PC-9 (cell line): ENCODE measurements around the gene ARHGEF37. TPM values are rescaled to one million over a fixed set of nuclear protein-coding genes. Genes with fewer than 3 reads are reported as not detected.

Source experiments
- BruUV-seq: library from RNA; stranded (reverse); fragments of 400-500 nt; replicated peaks from 2 replicates; lab custom pipeline; 2021; lab: Mats Ljungman, UMichigan
- CTCF ChIA-PET: fragments of 300-600 bp; sonication (Branson Sonifier 250); formaldehyde crosslinking; loops from one replicate; lab custom pipeline; 2022; ENCODE audit warnings: antibody characterized with exemption; lab: Charles Lee
- POLR2A ChIA-PET: fragments of 300-600 bp; sonication (Branson Sonifier 250); formaldehyde crosslinking; loops from one replicate; lab custom pipeline; 2022; ENCODE audit warnings: antibody characterized with exemption; ENCODE audit not compliant: unreplicated experiment; lab: Charles Lee
- DNase-seq, 2 experiments: peaks; one replicate each; pipeline versions ENCODE4 v3.0.0 to v3.0.0-alpha.2; 2015 to 2022; ENCODE audit warnings: mixed read lengths in 1 of 2
- H2AFZ ChIP-seq: fragments of 200-600 bp; sonication (generic); 2 replicates; pipeline ENCODE4 v1.8.1; 2017; ENCODE audit warnings: antibody characterized with exemption
- H3F3A ChIP-seq: fragments of 200-600 bp; sonication (generic); 2 replicates; pipeline ENCODE4 v1.8.1; 2017; ENCODE audit warnings: antibody characterized with exemption, mild to moderate bottlenecking, low read depth; ENCODE audit not compliant: insufficient read depth
- H3K27ac ChIP-seq: fragments of 200-600 bp; sonication (generic); 2 replicates; pipeline ENCODE4 v1.6.1; 2016; ENCODE audit warnings: mixed run types
- H3K27me3 ChIP-seq: fragments of 200-600 bp; sonication (generic); 2 replicates; pipeline ENCODE4 v1.6.1; 2016; ENCODE audit warnings: low read depth, mixed run types; ENCODE audit not compliant: insufficient read depth
- H3K36me3 ChIP-seq: fragments of 200-600 bp; sonication (generic); 2 replicates; pipeline ENCODE4 v1.6.1; 2016; ENCODE audit warnings: low read depth, mixed run types
- H3K4me1 ChIP-seq: fragments of 200-600 bp; sonication (generic); replicated peaks from 2 replicates; pipeline ENCODE4 v1.6.1; 2016; ENCODE audit warnings: mixed run types; ENCODE audit not compliant: insufficient read depth
- H3K4me2 ChIP-seq: fragments of 200-600 bp; sonication (generic); 2 replicates; pipeline ENCODE4 v1.6.1; 2017; ENCODE audit warnings: mixed run types
- H3K4me3 ChIP-seq: fragments of 200-600 bp; sonication (generic); 2 replicates; pipeline ENCODE4 v1.6.1; 2016; ENCODE audit warnings: mixed run types
- H3K79me2 ChIP-seq: fragments of 200-600 bp; sonication (generic); 2 replicates; pipeline ENCODE4 v1.6.1; 2017; ENCODE audit warnings: low read depth, mixed run types
- H3K9me2 ChIP-seq: fragments of 200-600 bp; sonication (generic); 2 replicates; pipeline ENCODE4 v1.8.1; 2017; ENCODE audit warnings: mild to moderate bottlenecking; ENCODE audit not compliant: insufficient read depth
- H3K9me3 ChIP-seq: fragments of 200-600 bp; sonication (generic); 2 replicates; pipeline ENCODE4 v1.8.1; 2016; ENCODE audit warnings: low read depth; ENCODE audit not compliant: insufficient read depth
- H4K20me1 ChIP-seq: fragments of 200-600 bp; sonication (generic); 2 replicates; pipeline ENCODE4 v1.8.1; 2017; ENCODE audit not compliant: insufficient read depth
- CTCF ChIP-seq: fragments of 200-600 bp; sonication (generic); conservative IDR thresholded peaks from 2 replicates; pipeline ENCODE4 v1.6.1; 2017; ENCODE audit warnings: mixed run types, antibody characterized with exemption, mild to moderate bottlenecking, moderate library complexity
- EZH2 ChIP-seq: fragments of 200-600 bp; sonication (generic); IDR thresholded peaks from 2 replicates; pipeline ENCODE4 v1.8.0; 2017; ENCODE audit warnings: antibody characterized with exemption, low read depth
- intact Hi-C: fragments of 100-400 bp; cut with micrococcal nuclease; formaldehyde crosslinking; loops from one replicate; pipeline ENCODE4 v1.10.0; 2022; ENCODE audit not compliant: unreplicated experiment
- total RNA-seq: library from RNA; stranded (reverse); gene quantifications from 2 replicates; pipeline ENCODE4 v1.2.3, GENCODE V29; 2021

ARHGEF37 gene
- total RNA-seq, 1 experiment from 2014 or later = 5.5 TPM

GRCh38 chr5:149581931-149582768, 852 bp downstream of the ARHGEF37 start:
- intact Hi-C loops = loop anchor here (1.0 kb wide), 1 partner anchor 36 kb away; no protein-coding TSS in a partner anchor
- Histone ChIP-seq H3K9me3 (peaks cover 6% of the 10 kb centered on the region; the same call in 1 of the 2 replicates), H3K4me1 (peaks cover 27% of the 10 kb centered on the region), H4K20me1 (no peaks in the 10 kb centered on the region), H3K9me2 (no peaks in the 10 kb centered on the region), H3K27me3 (no peaks in the 10 kb centered on the region), H2AFZ (peak overlapping the region; percentile 81; the same call in 1 of the 2 replicates), H3F3A (peaks cover 22% of the 10 kb centered on the region), H3K27ac (0 out of 2 replicates have a peak overlapping the region, but pooled peaks have one; percentile 26), H3K4me3 (peak overlapping the region; percentile 60), H3K79me2 (no peaks in the 10 kb centered on the region), H3K4me2 (peak overlapping the region; percentile 92), H3K36me3 (no peaks in the 10 kb centered on the region)
- BruUV-seq = TSS peak; percentile 80
- TF ChIP-seq CTCF (no peak), EZH2 (no peak)
- POLR2A ChIA-PET = interaction anchor here (0.7 kb wide), 1 partner anchor 303 kb away, joined by 5 read pairs; no protein-coding TSS in a partner anchor
- DNase-seq = no peak
- CTCF ChIA-PET = interaction anchor here (0.6 kb wide), 1 partner anchor 37 kb away, joined by 4 read pairs; no protein-coding TSS in a partner anchor

- ChIA-PET POLR2A (no interaction called here), CTCF (interaction anchor here (0.6 kb wide), 1 partner anchor 288 kb away, joined by 3 read pairs; no protein-coding TSS in a partner anchor)
Observed at GRCh38 chr5:149583394-149583793, 2.1 kb downstream of the ARHGEF37 start.

More at GRCh38 chr5:149583394-149583793, 2.1 kb downstream of the ARHGEF37 start:
- DNase-seq = no peak
- intact Hi-C loops = no loop called here
- H3K9me3 ChIP-seq = peaks cover 6% of the 10 kb centered on the region; the same call in 1 of the 2 replicates
- H3K4me3 ChIP-seq = no peak overlapping the region
- no peaks in the 10 kb centered on the region for H3K27me3 ChIP-seq
- no peaks in the 10 kb centered on the region for H4K20me1 ChIP-seq
- H3K4me2 ChIP-seq = no peak overlapping the region
- no peaks in the 10 kb centered on the region for H3K79me2 ChIP-seq
- H3K27ac ChIP-seq = no peak overlapping the region
- no peaks in the 10 kb centered on the region for H3K36me3 ChIP-seq
- H3K9me2 ChIP-seq = no peaks in the 10 kb centered on the region
- peaks cover 27% of the 10 kb centered on the region for H3F3A ChIP-seq
- no peak for TF ChIP-seq CTCF
- no peak for TF ChIP-seq EZH2
- no peak overlapping the region for H2AFZ ChIP-seq
- BruUV-seq = no TSS peak
- peaks cover 32% of the 10 kb centered on the region for H3K4me1 ChIP-seq
